NCI-H774 (cell line): Measurements from ENCODE around the gene SYAP1.
"Not testable (repeated sequence)": the region's sequence is repeated elsewhere in the genome, so short reads cannot be mapped to it uniquely, and the experiment has no call there.

Experiments
- DNase-seq: peaks from one replicate; lab custom pipeline; 2025; lab: John Stamatoyannopoulos, UW

The SYAP1 gene

GRCh38 chrX:16719334-16720084 lies at the start of gene SYAP1:
TSS of gene SYAP1 (plus strand) at chrX:16719612. CDS start at chrX:16719725, 113 bp downstream.
- DNase-seq, result peak; percentile 89

- DNase-seq, result no peak
These were observed 48.4 kb upstream of the SYAP1 start for GRCh38 chrX:16671005-16671404.

GRCh38 chrX:16678689-16679088 lies 40.7 kb upstream of the SYAP1 start:
- DNase-seq, result no peak

GRCh38 chrX:16683007-16683664 lies 36.3 kb upstream of the SYAP1 start:
- no peak for DNase-seq

- DNase-seq, result no peak
These were observed 31.9 kb upstream of the SYAP1 start for GRCh38 chrX:16687514-16687913.

- DNase-seq, result peak; percentile 2
These were observed 24.2 kb upstream of the SYAP1 start for GRCh38 chrX:16695079-16695676.

GRCh38 chrX:16696956-16697355 lies 22.5 kb upstream of the SYAP1 start:
- DNase-seq, result no peak

GRCh38 chrX:16699389-16699788 lies 20.0 kb upstream of the SYAP1 start:
- DNase-seq, result no peak

GRCh38 chrX:16700734-16701133 lies 18.7 kb upstream of the SYAP1 start:
- no peak for DNase-seq

- DNase-seq, result no peak
These were observed 16.5 kb upstream of the SYAP1 start for GRCh38 chrX:16702700-16703599.

GRCh38 chrX:16705370-16705769 lies 14.0 kb upstream of the SYAP1 start:
- no peak for DNase-seq

- DNase-seq, result no peak
These were observed 11.4 kb upstream of the SYAP1 start for GRCh38 chrX:16708016-16708415.

GRCh38 chrX:16711219-16711811 lies 8.1 kb upstream of the SYAP1 start:
- no peak for DNase-seq

- DNase-seq, result no peak
These were observed 7.4 kb upstream of the SYAP1 start for GRCh38 chrX:16711893-16712547.

GRCh38 chrX:16712548-16713155 lies 6.8 kb upstream of the SYAP1 start, which contains the start of gene CTPS2:
TSS of gene CTPS2 (minus strand) at chrX:16712669. CDS start at chrX:16702902, 9,767 bp downstream.
- peak; percentile 22 for DNase-seq

GRCh38 chrX:16714504-16714903 lies 4.9 kb upstream of the SYAP1 start:
- DNase-seq, result no peak

GRCh38 chrX:16715638-16716037 lies 3.8 kb upstream of the SYAP1 start:
- DNase-seq, result not testable (repeated sequence)

- not testable (repeated sequence) for DNase-seq
These were observed 3.0 kb upstream of the SYAP1 start for GRCh38 chrX:16716451-16716850.

- no peak for DNase-seq
These were observed 533 bp upstream of the SYAP1 start for GRCh38 chrX:16718824-16719333.

- no peak for DNase-seq
These were observed 3.1 kb downstream of the SYAP1 start for GRCh38 chrX:16722481-16722880.
